Smooth muscle cell (in vitro differentiated cells): ENCODE results near the gene NTMT1. TPM values are rescaled to one million over a fixed set of nuclear protein-coding genes. Genes with fewer than 3 reads are reported as not detected.

Experiments
- DNase-seq: peaks from one replicate; lab custom pipeline; 2025; ENCODE audit not compliant: unreplicated experiment; lab: John Stamatoyannopoulos, UW
- H2AFZ ChIP-seq: fragments of 200-600 bp; sonication (generic); 2 replicates; pipeline ENCODE4 v1.6.0; 2016; ENCODE audit warnings: antibody characterized with exemption, low read depth, mild to moderate bottlenecking
- H3F3A ChIP-seq: fragments of 200-600 bp; sonication (generic); 2 replicates; pipeline ENCODE4 v1.6.0; 2017; ENCODE audit warnings: antibody characterized with exemption, low read depth
- H3K27ac ChIP-seq: fragments of 200-600 bp; sonication (generic); 2 replicates; pipeline ENCODE4 v1.5.1; 2016; ENCODE audit warnings: low read depth, mild to moderate bottlenecking
- H3K27me3 ChIP-seq: fragments of 200-600 bp; sonication (generic); 2 replicates; pipeline ENCODE4 v1.6.1; 2016; ENCODE audit warnings: low read depth, mild to moderate bottlenecking
- H3K36me3 ChIP-seq: fragments of 200-600 bp; sonication (generic); 2 replicates; pipeline ENCODE4 v1.5.1; 2016; ENCODE audit warnings: low read depth
- H3K4me1 ChIP-seq: fragments of 200-600 bp; sonication (generic); 2 replicates; pipeline ENCODE4 v1.5.1; 2016; ENCODE audit warnings: low read depth
- H3K4me2 ChIP-seq: fragments of 200-600 bp; sonication (generic); 2 replicates; pipeline ENCODE4 v1.6.0; 2016; ENCODE audit warnings: mild to moderate bottlenecking
- H3K4me3 ChIP-seq: fragments of 200-600 bp; sonication (generic); 2 replicates; pipeline ENCODE4 v1.5.1; 2016; ENCODE audit warnings: mild to moderate bottlenecking
- H3K79me2 ChIP-seq: fragments of 200-600 bp; sonication (generic); 2 replicates; pipeline ENCODE4 v1.6.0; 2016; ENCODE audit warnings: low read depth, mild to moderate bottlenecking
- H3K9ac ChIP-seq: fragments of 200-600 bp; sonication (generic); 2 replicates; pipeline ENCODE4 v1.6.0; 2016; ENCODE audit warnings: low read depth
- H3K9me3 ChIP-seq: fragments of 200-600 bp; sonication (generic); replicated peaks from 2 replicates; pipeline ENCODE4 v1.5.1; 2016; ENCODE audit warnings: low read depth
- H4K20me1 ChIP-seq: fragments of 200-600 bp; sonication (generic); 2 replicates; pipeline ENCODE4 v1.6.0; 2016; ENCODE audit warnings: low read depth
- CTCF ChIP-seq: fragments of 200-600 bp; sonication (generic); IDR thresholded peaks from 2 replicates; pipeline ENCODE4 v1.5.1; 2017; ENCODE audit warnings: borderline replicate concordance, mild to moderate bottlenecking, antibody characterized with exemption; ENCODE audit not compliant: insufficient read depth, poor library complexity, severe bottlenecking
- WGBS: methylation state at CpG from one replicate; pipeline ENCODE4 v1.1.7; 2016; ENCODE audit warnings: low lambda C conversion rate; 5-methylcytosine and 5-hydroxymethylcytosine counted together
- polyA plus RNA-seq: library from polyadenylated mRNA; unstranded; fragments of >200 nt; fragmentation: Nextera tagmentation; extraction: Ambion mirVana; gene quantifications from 2 replicates; pipeline ENCODE4 v1.2.1, GENCODE V29; 2016
- total RNA-seq: library from RNA; depleted of rRNA; stranded (reverse); fragments of >200 nt; gene quantifications from 2 replicates; pipeline ENCODE4 v1.2.3, GENCODE V29; 2014

NTMT1 gene
- total and polyA plus RNA-seq, 2 experiments from 2014 or later: 42.9 to 118 TPM

GRCh38 chr9:129610473-129611306, 15.3 kb upstream of the NTMT1 start:
- Histone ChIP-seq H3K36me3 (no peaks in the 10 kb centered on the region), H3K9me3 (no peaks in the 10 kb centered on the region), H4K20me1 (no peaks in the 10 kb centered on the region), H3K79me2 (no peaks in the 10 kb centered on the region), H3K4me3 (peak overlapping the region; percentile 84), H2AFZ (peak overlapping the region; percentile 78), H3K4me1 (peaks cover 18% of the 10 kb centered on the region), H3K27me3 (no peaks in the 10 kb centered on the region), H3K4me2 (peak overlapping the region; percentile 99), H3K9ac (peak overlapping the region; percentile 41), H3F3A (peaks cover 15% of the 10 kb centered on the region), H3K27ac (peak overlapping the region; percentile 31)
- DNase-seq: peak; percentile 34
- under 1% methylated on average over 39 of the region's 66 CpGs for WGBS
- peak; percentile 96 for TF ChIP-seq CTCF

- 39% methylated on average over 12 of the region's 12 CpGs for WGBS
- Histone ChIP-seq H3F3A (peaks cover 11% of the 10 kb centered on the region), H3K4me2 (peak overlapping the region; percentile 99), H3K9me3 (no peaks in the 10 kb centered on the region), H3K36me3 (no peaks in the 10 kb centered on the region), H4K20me1 (no peaks in the 10 kb centered on the region), H3K27ac (no peak overlapping the region), H3K4me3 (peak overlapping the region; percentile 84), H3K79me2 (no peaks in the 10 kb centered on the region), H3K4me1 (peaks cover 18% of the 10 kb centered on the region), H2AFZ (peak overlapping the region; percentile 78), H3K9ac (no peak overlapping the region), H3K27me3 (no peaks in the 10 kb centered on the region)
- DNase-seq: no peak
- TF ChIP-seq CTCF: no peak
Observed at GRCh38 chr9:129611307-129611800, 14.6 kb upstream of the NTMT1 start.

GRCh38 chr9:129612123-129612522, 13.8 kb upstream of the NTMT1 start:
- peaks cover 4% of the 10 kb centered on the region for H3F3A ChIP-seq
- no peak overlapping the region for H2AFZ ChIP-seq
- peaks cover 18% of the 10 kb centered on the region for H3K4me1 ChIP-seq
- 96% methylated on average over 7 of the region's 7 CpGs for WGBS
- no peaks in the 10 kb centered on the region for H3K27me3 ChIP-seq
- H3K4me2 ChIP-seq: no peak overlapping the region
- H3K36me3 ChIP-seq: no peaks in the 10 kb centered on the region
- H3K9me3 ChIP-seq: no peaks in the 10 kb centered on the region
- no peak overlapping the region for H3K9ac ChIP-seq
- DNase-seq: no peak
- H3K4me3 ChIP-seq: no peak overlapping the region
- H3K79me2 ChIP-seq: no peaks in the 10 kb centered on the region
- no peaks in the 10 kb centered on the region for H4K20me1 ChIP-seq
- H3K27ac ChIP-seq: no peak overlapping the region
- TF ChIP-seq CTCF: no peak
